Mucosa of gallbladder (tissue), 1 donor: ENCODE measurements around the gene RUVBL1. TPM values are rescaled to one million over a fixed set of nuclear protein-coding genes. Genes with fewer than 3 reads are reported as not detected.

Experiments used
- DNase-seq: peaks from one replicate; pipeline ENCODE4 v3.0.0-alpha.2; 2020; ENCODE audit warnings: low spot score
- total RNA-seq: library from RNA; stranded (reverse); gene quantifications from one replicate; pipeline ENCODE4 v1.2.1, GENCODE V29; 2021
- donor health status: DM: no; HTN: no; CAD: no.

RUVBL1 gene
- total RNA-seq, 1 donor from 2014 or later: 20.6 TPM

DNA sequence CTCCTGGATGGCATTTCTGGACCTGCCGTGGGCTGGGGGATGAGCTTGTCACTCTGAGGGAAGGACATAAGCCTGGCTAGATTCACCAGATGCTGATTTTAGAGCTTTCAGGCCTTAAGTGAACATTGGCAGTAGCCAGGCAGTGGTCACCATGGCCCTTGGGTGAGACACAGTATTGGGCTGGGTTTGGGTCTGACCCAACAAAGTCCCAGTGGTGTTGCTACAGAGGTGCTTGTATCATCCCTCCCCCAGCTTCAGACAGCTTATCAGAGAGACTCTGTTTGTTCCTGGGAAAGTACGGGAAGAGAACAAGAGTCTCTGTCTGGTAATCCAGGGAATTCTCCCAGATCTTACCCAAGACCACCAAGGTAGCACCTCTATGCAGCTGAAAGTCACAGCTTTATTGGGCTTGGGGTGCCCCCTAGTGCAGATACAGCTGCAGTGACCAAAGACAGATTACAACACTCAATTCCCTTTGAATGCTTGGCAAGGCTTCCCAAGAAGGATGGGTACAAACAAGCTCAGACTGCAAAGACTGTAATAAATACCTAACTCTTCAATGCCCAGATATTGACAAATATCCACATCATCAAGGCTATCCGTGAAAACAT, 9.8 kb upstream of the RUVBL1 start:
- peak; percentile 38 for DNase-seq

DNA sequence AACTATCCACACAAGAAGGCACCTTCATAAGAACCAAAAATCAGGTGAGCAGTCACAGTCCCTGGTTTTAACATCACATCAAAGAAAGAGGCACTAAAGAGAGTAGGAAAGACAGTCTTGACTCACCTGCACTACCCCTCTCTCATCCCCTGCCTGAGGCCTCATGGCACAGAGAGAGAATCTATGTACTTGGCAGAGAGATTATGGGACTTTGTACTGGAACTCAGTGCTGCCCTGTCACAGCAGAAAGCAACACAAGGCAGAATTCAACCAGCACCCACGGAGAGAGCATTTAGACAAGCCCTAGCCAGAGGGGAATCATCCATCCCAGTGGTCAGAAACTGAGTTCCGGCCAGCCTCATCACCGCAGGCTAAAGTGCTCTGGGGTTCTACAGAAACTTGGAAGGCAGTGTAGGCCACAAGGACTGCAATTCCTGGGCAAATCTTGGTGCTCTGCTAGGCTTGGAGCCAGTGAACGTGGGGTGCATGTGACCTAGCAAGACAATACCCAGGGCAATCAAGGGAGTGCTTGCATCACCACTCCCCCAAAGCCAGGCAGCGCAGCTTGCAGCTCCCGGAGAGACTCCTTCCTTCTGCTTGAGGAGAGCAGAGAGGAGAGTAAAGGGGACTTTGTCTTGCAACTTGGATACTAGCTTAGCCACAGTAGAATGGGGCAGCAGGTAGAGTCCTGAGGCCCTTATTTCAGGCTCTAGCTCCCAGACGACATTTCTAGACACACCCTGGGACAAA, 8.5 kb upstream of the RUVBL1 start:
- no peak for DNase-seq

DNA sequence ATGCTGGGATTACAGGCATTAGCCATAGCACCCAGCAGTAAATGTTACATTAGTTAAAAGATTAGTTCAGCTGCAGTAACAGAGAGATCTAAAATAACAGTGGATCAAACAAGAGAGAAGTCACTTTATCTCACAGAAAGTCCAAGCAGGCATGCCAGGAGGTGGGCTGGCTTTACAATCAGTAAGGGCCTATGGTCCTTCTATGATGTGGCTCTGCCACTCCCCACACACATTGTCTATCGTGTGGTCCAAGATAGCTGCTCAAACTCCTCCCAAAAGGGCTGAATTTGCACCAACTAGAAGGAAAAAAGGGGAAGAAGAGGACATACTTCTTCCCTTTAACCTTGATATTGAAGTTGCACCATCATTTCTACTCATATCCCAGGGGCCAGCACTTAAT, 4.6 kb upstream of the RUVBL1 start:
- DNase-seq: no peak

DNA sequence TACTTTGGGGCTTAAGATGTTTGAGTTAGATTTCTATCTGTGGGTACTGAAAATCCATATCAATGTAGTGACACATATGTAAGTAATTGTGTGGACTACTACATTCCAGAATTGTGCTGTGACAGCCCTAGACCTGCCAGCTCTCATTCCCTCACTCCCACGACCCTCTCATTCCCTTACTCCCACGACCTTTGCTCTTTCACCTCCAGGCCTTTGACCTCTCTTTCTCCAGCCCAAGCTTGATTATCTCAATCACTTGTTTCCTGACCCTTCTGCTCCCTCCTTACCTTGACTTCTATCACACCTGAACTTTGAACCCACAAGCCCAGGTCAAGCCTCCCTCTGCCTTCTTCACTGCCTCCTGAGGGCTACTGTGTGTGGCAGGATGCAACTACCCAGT, 3.6 kb upstream of the RUVBL1 start:
- no peak for DNase-seq

DNA sequence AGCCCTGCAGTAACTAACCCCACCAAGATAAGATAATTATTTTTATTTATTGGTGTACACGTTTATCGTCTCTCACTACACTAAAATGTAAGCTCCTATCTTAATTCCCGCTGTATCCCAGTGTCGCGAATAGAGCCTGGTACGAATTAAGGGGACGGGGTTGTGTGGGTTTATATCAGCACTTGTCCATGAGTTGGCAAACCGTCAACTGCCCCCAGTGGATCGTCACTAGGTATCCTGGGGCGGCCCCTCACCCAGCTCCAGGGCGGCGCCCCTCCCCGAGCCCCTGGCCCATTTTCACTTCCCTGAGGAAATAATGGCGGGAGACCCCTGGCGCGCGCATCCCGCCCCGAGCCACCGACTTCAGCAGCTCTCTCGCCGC, 465 bp downstream of the RUVBL1 start:
- DNase-seq: no peak

DNA sequence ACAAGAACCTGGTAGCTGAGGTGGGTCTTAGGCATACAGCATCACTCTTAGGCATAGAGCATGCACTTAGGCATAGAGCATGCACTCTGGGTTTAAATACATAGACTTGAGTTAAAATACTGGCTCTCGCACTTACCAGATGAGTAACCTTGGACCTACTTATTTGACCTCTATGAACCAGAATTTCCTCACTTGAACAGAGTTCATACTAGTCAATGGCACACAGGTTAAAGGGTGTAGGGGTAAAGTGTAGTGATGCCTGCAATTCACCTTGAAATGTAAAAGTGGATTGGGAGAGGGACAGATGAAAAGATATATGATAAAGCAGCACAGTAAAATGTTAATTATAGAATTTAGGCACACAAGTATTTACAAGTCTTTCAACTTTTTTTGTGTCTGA, 1.6 kb downstream of the RUVBL1 start:
- no peak for DNase-seq

DNA sequence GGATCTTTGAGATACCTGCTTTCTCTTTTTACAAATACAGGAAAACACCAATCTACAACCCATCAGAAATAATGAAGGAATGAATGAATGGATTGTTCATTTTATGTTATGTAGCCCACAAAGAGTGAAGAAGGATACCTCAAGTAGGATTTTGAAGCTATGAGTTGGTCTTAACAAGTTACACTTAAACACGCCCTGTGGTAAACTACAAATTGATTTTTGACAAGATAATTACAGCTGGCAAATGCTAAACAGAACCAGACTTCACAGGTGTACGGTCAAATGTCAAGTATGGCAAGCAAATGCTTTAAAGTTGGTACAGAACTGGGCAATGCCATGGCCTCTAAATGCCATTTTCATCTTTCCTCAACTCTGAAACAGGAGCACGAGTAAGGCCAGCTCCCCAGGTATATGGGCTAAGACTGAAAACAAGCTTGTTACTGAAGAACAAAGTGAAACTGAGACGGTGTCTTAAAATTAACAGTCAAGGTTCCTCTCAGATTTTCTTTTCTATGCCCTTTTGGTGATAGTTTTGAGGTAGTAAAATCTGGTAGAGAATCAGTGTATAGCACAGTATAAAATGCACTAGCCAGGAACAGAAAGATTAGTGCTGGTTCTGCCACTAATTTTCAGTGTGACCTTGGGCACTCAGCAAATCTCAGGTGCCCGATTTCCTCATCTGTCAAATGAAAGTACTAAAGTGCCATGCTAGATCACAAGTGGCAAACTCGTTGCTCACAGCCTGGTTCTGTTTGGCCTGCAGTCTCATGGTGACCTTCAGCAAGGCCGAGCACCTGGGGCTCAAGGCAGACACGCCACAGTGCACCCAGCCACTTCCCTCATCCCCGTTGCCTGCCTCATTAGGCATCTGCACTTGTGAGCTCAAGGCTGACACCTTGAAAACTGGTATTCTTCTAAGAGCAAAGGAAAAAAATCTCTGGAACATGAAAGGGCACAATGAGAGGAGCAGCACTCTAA, 9.5 kb downstream of the RUVBL1 start:
- DNase-seq: no peak

DNA sequence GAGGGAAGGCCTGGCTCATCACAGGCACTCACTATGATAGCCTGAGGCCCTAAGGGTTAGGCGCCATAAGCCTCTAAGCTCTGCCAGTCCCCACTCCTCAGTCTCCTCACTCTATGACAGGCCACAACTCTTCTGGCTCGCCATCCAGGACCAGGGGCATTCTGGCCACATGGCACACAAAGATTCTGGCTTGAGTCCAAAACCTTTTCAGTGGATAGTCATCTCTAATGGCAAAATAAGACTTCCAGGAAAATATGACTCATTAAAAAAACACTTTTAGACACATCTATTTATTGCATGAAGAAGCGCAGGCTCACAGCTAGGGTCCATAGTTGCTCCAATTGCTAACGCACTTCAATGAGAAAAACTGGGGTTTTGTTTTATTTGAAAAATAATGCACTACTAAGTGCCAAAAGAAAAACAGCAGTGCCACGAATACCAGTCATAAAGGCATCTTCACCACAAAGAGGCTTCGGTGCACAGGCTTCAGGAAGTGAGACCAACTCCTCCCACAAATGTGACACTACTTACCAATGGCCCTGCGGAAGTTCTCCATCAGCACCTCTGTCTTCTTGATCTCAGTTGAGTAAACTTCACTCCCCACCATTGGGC, 11.1 kb downstream of the RUVBL1 start:
- DNase-seq: no peak

DNA sequence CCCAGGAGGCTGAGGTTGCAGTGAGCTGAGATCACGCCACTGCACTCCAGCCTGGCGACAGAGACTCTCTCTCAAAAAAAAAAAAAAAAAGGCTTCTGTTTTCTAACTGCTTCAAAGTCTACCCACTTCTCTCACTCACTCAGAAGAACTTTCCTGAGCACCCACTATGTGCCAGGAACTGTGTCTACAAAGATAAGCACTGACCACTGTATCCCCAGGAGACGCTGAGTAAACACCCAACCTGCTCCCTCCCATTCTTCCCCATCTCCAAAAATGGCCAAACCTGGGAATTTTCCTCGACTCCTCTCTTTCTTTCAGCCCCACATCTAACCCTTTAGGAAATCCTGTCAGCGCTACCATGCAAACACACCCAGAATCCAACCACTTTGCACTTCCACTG, 12.5 kb downstream of the RUVBL1 start:
- no peak for DNase-seq

DNA sequence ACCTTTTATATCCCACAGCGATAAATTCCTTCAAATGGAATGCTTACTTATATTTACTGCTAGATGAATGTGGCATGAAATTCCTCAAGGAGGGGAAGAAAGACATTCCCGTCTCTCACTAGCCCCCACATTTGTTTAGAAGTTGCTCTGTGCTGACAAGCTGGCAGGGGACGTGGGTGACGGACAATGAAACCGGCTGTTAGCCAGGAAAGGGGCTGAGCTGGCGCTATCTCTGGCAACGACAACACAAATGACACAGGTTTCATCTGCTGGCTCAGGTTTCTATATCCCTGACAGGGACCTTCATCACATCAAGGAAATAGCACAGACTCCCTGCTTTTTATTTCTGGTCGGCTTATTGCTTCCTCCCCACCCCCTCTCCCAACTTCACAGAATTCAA, 15.8 kb downstream of the RUVBL1 start:
- DNase-seq: no peak

DNA sequence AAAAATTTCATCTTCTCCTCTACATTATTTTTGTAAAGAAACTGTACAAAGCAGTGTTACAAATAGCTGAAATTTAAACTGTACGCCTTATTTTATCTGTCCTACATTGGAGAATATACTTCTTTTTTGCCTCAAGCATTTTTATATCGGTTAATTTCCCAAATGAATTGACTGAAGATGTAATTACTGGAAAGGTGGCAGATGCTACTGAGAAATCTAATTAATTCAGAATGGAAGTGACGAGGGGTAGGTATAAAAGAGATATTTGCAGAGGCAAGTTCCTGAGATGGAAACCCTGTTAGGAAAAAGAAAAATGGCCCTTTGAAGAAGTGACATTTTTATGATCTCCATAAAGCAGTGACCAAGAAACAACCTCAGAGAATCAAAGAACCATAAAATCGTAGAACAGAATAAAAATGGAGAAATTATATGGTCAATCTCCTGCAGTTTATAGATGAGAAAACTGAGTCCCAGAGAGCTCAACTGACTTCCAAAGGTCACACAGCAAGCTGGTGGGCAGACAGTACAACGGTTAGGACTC, 20.4 kb downstream of the RUVBL1 start:
- DNase-seq: no peak

DNA sequence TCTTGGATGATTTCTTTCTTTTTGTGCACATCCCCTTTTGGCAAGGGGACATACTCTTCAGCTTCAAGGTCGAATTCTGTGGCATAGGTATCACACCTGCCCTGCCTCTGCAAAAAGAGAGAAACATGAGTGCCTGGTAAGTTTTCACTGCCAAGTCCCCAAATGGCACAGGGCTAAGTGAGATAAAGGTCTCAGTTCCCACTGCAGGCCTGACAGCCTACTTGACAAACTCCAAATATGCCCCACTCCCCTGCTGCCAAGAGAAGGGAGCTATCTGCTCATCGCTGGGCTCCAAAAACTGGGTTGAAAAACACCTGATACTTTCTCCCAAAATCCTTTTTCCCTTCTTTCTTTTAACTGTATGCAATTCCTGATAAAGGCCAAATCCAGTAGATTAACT, 23.0 kb downstream of the RUVBL1 start:
- DNase-seq: no peak

DNA sequence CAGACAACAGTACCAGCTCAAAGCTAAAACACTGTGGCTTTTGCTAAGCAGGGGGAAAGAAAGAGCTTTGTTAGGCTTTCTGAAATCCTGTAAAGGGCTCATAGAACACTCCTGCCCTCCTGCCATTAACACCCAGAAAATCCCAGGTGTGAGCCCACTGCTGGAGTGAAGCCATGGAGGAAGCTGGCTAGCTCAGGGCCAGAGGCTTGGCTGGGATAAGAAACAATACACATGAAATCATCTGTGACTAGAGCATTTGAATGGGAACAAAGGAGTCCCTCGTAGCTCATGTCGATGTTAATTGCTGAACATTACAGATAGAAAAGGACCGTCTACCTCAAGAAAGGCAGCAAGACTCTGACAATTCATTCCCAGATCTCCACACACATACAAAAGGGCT, 23.5 kb downstream of the RUVBL1 start:
- no peak for DNase-seq

DNA sequence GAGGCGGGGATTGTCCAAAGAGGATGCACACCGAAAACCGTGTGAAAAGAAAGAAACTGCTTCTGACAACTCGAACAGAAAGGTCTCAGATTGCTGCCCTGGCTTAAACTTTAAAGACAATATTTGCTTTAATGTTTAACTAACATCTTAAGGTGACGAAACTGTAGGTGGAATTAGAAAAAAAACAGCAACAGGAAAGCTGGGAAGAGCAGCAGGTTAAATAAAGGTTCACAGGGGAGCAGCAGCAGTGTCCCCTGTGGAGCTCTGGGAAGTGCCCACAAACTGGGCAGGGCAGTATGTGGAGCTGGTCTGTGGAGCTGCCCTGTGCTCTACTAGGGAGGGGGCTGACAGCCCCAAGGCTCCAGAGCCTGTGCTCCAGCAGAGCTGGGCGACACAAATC, 25.4 kb downstream of the RUVBL1 start:
- no peak for DNase-seq

DNA sequence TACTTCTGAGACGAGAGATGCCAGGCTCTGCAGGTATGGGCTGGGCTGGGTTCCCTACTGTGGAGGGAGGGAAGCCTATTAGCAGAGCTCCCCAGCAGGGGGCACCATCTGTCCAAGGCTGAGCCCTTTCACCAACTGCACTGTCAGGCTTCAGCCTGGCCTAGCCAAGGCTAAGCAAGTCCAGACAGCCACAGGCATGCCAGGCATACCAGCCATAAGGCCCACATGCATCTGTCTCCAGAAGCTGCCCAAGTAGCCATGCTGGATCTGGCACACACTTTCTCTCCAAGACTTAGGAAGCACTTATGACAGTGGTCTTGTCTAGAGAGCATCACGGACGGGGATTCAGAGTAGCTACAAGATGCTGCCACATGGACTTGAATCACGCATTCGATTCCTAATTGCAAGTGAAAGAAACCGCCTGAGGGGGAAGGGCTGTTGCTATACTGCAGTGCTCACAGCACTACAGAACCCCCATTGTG, 28.3 kb downstream of the RUVBL1 start:
- DNase-seq: peak; percentile 84

DNA sequence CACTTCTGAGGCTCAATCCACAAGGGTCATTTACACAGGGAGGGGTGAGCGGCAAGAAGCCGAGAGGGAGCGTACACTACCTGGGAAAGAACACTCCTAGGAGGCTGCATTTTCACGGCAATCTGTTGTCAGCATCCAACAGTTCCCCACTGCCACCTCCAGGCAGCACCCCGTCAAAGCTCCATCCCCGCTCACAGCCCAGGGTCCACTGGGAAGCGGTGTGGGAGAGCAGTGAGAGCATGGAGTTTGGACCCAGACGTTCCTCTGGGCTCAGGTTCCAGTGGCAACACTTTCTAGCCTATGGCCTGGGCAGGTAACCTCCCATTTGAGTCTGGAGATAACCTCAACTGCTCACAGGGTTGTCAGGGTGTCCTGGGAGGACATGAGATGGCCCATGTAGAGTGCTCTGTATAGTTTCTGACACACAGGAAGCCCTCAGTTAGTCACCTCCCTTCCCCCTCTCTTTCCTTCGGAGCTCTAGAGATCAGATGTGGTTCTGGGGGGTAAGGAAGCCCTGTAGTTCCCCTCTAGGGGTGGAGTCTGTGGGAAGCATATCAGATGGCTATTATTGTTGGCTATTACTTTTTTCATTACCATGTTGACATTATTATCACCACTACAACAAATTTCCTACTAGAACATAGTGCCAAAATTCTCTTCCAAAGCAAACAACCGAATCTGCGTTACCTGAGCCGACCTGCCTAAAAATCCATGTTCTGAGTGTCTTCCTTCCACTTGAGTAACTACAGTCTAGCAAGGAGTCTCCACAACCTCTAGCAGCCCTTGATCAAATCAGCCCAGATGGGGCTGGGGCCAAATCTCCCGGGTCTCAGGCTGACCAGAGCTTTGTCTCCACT, 29.1 kb downstream of the RUVBL1 start:
- DNase-seq: no peak

DNA sequence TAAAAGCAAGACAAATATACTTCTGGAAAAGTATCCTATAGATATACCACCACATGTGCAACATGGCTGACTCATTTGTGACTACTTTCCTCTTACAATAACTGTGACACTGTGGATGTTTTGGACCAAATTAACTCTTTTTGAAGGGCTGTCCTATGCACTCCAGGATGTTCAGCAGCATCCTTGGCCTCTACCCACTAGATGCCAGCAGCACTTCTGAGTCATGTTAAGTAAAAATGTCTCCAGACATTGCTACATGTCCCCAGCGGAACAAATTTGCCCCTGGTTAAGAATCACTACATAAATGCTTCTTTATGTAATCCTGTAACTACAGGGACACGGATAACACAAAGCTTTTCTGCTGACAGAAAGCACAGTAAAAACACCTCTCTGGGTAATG, 32.0 kb downstream of the RUVBL1 start:
- DNase-seq: no peak

DNA sequence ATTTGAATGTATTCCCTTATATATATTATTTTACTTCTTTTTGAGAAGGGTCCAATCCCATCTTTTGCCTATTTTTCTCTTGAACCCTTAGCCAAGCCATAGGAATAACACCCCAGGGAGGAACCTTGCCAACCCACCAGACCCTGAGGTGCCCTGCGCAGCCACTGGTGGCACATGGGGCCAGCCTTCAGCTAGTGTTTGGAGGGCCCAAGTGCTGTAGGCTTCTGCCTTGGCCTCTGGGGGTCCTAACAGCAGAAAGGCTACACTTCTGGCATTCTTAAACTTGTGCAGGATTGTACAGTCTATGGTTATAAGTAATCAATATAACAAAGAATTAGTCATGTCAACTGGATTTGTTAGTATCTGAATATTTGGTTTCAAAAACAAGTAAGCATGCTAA, 34.5 kb downstream of the RUVBL1 start:
- DNase-seq: no peak

DNA sequence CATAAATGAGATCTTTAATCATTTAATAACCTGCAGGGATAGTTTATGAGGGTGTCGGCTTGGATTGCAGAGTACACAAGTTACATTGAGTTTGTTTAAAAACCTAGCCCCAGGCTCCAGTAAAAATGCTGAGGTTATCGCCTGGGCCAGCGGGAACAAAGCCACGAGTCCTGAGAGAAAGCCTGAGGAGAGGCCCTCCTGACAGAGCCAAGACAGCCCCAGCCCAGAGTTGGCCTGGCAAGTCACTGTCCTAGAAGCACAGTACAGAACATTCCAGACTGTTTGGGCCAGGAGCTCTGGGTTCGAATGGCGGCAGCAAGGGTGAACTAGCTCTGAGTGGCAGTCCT, 39.0 kb downstream of the RUVBL1 start:
- no peak for DNase-seq

DNA sequence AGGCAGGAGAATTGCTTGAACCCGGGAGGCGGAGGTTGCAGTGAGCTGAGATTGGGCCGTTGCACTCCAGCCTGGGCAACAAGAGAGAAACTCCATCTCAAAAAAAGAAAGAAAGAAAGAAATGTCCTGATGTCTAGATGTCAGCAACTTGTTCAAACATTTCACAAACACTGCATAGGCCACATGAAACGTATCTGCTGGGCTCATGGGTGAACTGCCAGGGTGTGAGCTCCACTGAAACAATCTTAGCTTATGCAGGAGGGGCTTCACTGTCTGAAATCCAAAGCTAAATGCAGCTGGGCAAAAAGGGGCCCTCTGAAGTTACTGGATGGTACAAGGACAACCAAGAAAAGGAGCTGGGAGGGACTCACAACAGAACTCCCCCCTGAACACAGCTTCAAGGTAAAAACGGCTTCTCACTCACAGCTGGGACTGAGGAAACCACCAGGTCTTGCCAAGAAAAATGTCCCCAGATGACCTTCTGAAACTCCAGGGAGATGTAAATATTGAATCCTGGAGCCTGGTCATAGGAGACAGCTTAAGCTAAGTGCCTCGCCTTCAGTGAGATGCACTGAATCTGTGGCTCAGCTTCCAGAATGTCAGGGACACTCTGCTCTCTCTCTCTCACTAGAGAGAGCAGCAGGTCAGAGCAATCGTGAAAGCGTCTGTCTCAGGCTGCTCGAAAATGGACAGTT, 39.5 kb downstream of the RUVBL1 start:
- DNase-seq: no peak
